RWPE2 (cell line): Measurements from ENCODE around the gene RAB44.

Experiments
- ATAC-seq: fragments of 200-7000 bp; cut with Tn5 transposase; 3 replicates; pipeline ENCODE4 v1.9.1; 2021; ENCODE audit warnings: low read depth
- DNase-seq: peaks from one replicate; pipeline ENCODE4 v3.0.0-alpha.2; 2020; ENCODE audit warnings: low spot score
- H3K27ac ChIP-seq: fragments of 450-650 bp; 2 replicates; pipeline ENCODE4 v1.5.1; 2017; ENCODE audit warnings: mild to moderate bottlenecking; ENCODE audit not compliant: poor library complexity, severe bottlenecking
- H3K27me3 ChIP-seq: fragments of 250-450 bp; sonication (Bioruptor Pico); 2 replicates; pipeline ENCODE4 v1.5.1; 2021; ENCODE audit warnings: mild to moderate bottlenecking, moderate library complexity; ENCODE audit not compliant: insufficient read depth, poor library complexity, severe bottlenecking
- H3K36me3 ChIP-seq: fragments of 250-450 bp; sonication (Bioruptor Pico); 2 replicates; pipeline ENCODE4 v1.5.1; 2020; ENCODE audit warnings: low read depth, mild to moderate bottlenecking, moderate library complexity
- H3K4me1 ChIP-seq: fragments of 250-450 bp; sonication (Bioruptor Pico); 2 replicates; pipeline ENCODE4 v1.5.1; 2021; ENCODE audit warnings: mild to moderate bottlenecking, moderate library complexity; ENCODE audit not compliant: insufficient read depth, poor library complexity, severe bottlenecking
- H3K4me3 ChIP-seq: fragments of 250-450 bp; sonication (Bioruptor Pico); 2 replicates; pipeline ENCODE4 v1.5.1; 2021; ENCODE audit warnings: mild to moderate bottlenecking, moderate library complexity; ENCODE audit not compliant: severe bottlenecking
- H3K9me3 ChIP-seq: fragments of 250-450 bp; sonication (Bioruptor Pico); 2 replicates; pipeline ENCODE4 v1.5.1; 2021; ENCODE audit warnings: mild to moderate bottlenecking, moderate library complexity; ENCODE audit not compliant: severe bottlenecking
- CTCF ChIP-seq: fragments of 450-650 bp; IDR thresholded peaks from one replicate; pipeline ENCODE4 v1.5.1; 2017; ENCODE audit warnings: mild to moderate bottlenecking, moderate library complexity; ENCODE audit not compliant: poor library complexity, severe bottlenecking

RAB44 gene

GRCh38 chr6:36697481-36697903 lies at the start of gene RAB44:
TSS of gene RAB44 (plus strand) at chr6:36697826. CDS start at chr6:36704236, 6,410 bp downstream.
- H3K4me1 ChIP-seq, result peaks cover 14% of the 10 kb centered on the region
- no peaks in the 10 kb centered on the region for H3K9me3 ChIP-seq
- no peaks in the 10 kb centered on the region for H3K27me3 ChIP-seq
- no peak for TF ChIP-seq CTCF
- H3K36me3 ChIP-seq, result no peaks in the 10 kb centered on the region
- no peak for ATAC-seq
- H3K27ac ChIP-seq, result no peak within 1 kb of the TSS
- no peak for DNase-seq
- H3K4me3 ChIP-seq, result no peak within 1 kb of the TSS

GRCh38 chr6:36649086-36649485 lies 48.5 kb upstream of the RAB44 start:
- H3K4me1 ChIP-seq, result peaks cover 15% of the 10 kb centered on the region
- DNase-seq (no peak), ATAC-seq (no peak)
- no peaks in the 10 kb centered on the region for H3K9me3 ChIP-seq
- H3K27ac ChIP-seq, result no peak overlapping the region
- no peak overlapping the region for H3K4me3 ChIP-seq
- no peak for TF ChIP-seq CTCF
- H3K27me3 ChIP-seq, result no peaks in the 10 kb centered on the region
- H3K36me3 ChIP-seq, result no peaks in the 10 kb centered on the region

- H3K27me3 ChIP-seq, result no peaks in the 10 kb centered on the region
- no peak for TF ChIP-seq CTCF
- no peaks in the 10 kb centered on the region for H3K9me3 ChIP-seq
- DNase-seq, result no peak
- H3K4me3 ChIP-seq, result no peak overlapping the region
- no peak for ATAC-seq
- H3K27ac ChIP-seq, result no peak overlapping the region
- H3K4me1 ChIP-seq, result peaks cover 7% of the 10 kb centered on the region
- no peaks in the 10 kb centered on the region for H3K36me3 ChIP-seq
Measured at GRCh38 chr6:36649701-36650484, 47.7 kb upstream of the RAB44 start.

- no peak overlapping the region for H3K4me3 ChIP-seq
- DNase-seq (no peak), ATAC-seq (no peak)
- H3K4me1 ChIP-seq, result peaks cover 7% of the 10 kb centered on the region
- H3K27ac ChIP-seq, result no peak overlapping the region
- no peaks in the 10 kb centered on the region for H3K36me3 ChIP-seq
- H3K9me3 ChIP-seq, result no peaks in the 10 kb centered on the region
- H3K27me3 ChIP-seq, result no peaks in the 10 kb centered on the region
- TF ChIP-seq CTCF, result no peak
Measured at GRCh38 chr6:36650848-36651478, 46.7 kb upstream of the RAB44 start.
